KOPT-K1 (cell line): ENCODE results near the gene PCSK6.

Experiments
- H3K27ac ChIP-seq: fragments of 200-600 bp; sonication (generic); 2 replicates; pipeline ENCODE4 v1.5.1; 2016; ENCODE audit warnings: antibody characterized with exemption, mild to moderate bottlenecking, low read depth, low read length; ENCODE audit not compliant: poor library complexity, severe bottlenecking
- H3K36me3 ChIP-seq: fragments of 200-600 bp; sonication (generic); 2 replicates; pipeline ENCODE4 v1.5.1; 2017; ENCODE audit warnings: antibody characterized with exemption, mild to moderate bottlenecking, low read length, moderate library complexity; ENCODE audit not compliant: insufficient read depth
- H3K9me3 ChIP-seq: fragments of 200-600 bp; sonication (generic); 2 replicates; pipeline ENCODE4 v1.5.1; 2017; ENCODE audit warnings: antibody characterized with exemption, low read length, mild to moderate bottlenecking; ENCODE audit not compliant: insufficient read depth, poor library complexity, severe bottlenecking

PCSK6 gene

GRCh38 chr15:101394654-101395053 lies 94.9 kb downstream of the PCSK6 start:
- Histone ChIP-seq H3K27ac (no peak overlapping the region), H3K9me3 (no peaks in the 10 kb centered on the region), H3K36me3 (no peaks in the 10 kb centered on the region)

GRCh38 chr15:101394056-101394630 lies 95.4 kb downstream of the PCSK6 start:
- Histone ChIP-seq H3K9me3 (no peaks in the 10 kb centered on the region), H3K36me3 (no peaks in the 10 kb centered on the region), H3K27ac (no peak overlapping the region)

DNA sequence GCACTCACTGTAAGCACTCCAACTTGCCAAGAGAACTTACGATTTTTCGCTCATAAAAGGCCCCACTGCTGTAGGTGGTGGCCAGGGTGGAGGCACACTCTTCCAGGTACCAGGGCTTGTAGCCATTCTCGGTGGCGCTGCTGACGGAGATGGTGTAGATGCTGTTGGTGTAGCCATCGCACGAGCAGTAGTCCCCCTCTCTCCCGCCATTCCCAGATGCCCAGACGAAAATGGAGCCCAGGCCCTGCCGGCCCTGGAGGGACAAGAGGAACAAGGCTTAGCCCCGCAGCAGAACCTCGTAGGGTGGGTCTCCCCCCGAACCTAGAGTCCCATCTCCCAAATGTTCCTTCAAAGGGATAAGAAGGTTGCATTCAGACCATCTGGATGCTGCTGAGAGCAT lies 96.3 kb downstream of the PCSK6 start:
- Histone ChIP-seq H3K9me3 (no peaks in the 10 kb centered on the region), H3K27ac (no peak overlapping the region), H3K36me3 (no peaks in the 10 kb centered on the region)

GRCh38 chr15:101391981-101392640 lies 97.4 kb downstream of the PCSK6 start:
- no peaks in the 10 kb centered on the region for H3K9me3 ChIP-seq
- H3K36me3 ChIP-seq = no peaks in the 10 kb centered on the region
- H3K27ac ChIP-seq = no peak overlapping the region

- no peaks in the 10 kb centered on the region for H3K9me3 ChIP-seq
- no peaks in the 10 kb centered on the region for H3K36me3 ChIP-seq
- H3K27ac ChIP-seq = no peak overlapping the region
Measured at GRCh38 chr15:101391431-101391830, 98.1 kb downstream of the PCSK6 start.

- Histone ChIP-seq H3K36me3 (no peaks in the 10 kb centered on the region), H3K9me3 (no peaks in the 10 kb centered on the region), H3K27ac (no peak overlapping the region)
Measured at GRCh38 chr15:101390462-101390861, 99.0 kb downstream of the PCSK6 start.

DNA sequence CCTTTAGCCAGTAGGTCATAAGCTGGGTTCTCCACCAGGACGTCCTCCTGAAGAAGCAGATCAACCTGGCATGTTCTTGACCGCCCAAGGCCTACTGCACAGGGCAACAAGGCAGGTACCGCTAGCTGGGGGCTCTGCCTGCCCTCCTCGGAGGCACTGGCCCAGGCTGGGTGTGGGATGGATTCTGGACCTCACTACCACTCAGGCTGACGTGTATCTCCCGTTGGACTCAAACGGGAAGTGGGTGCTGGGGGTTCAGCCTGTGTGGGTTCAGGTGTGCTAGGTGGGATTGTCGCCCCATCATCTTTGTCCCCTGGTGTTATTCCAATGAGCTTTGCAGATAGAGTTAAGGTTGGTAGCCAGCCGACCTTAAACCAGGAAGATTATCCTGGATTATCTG lies 99.4 kb downstream of the PCSK6 start:
- no peaks in the 10 kb centered on the region for H3K36me3 ChIP-seq
- no peaks in the 10 kb centered on the region for H3K9me3 ChIP-seq
- H3K27ac ChIP-seq = no peak overlapping the region

DNA sequence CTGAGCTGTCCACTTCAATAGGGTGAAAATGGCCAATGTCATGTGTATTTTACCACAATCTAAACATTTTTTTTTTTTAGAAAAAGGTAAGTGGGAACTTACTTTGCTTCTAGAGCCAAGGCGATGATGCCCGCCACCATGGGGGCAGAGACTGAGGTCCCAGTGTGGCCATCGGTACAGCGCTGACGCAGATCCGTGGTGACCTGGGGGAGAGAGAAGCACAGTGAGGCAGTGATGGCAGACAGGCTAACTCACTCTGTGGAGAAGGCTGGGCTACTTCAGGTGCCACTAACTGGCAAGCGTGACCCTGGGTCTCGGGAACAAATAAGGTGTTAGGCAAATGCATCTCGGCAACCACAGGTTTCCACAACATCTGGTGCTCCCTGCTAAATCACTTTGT lies 100.1 kb downstream of the PCSK6 start:
- Histone ChIP-seq H3K36me3 (no peaks in the 10 kb centered on the region), H3K9me3 (no peaks in the 10 kb centered on the region), H3K27ac (no peak overlapping the region)

DNA sequence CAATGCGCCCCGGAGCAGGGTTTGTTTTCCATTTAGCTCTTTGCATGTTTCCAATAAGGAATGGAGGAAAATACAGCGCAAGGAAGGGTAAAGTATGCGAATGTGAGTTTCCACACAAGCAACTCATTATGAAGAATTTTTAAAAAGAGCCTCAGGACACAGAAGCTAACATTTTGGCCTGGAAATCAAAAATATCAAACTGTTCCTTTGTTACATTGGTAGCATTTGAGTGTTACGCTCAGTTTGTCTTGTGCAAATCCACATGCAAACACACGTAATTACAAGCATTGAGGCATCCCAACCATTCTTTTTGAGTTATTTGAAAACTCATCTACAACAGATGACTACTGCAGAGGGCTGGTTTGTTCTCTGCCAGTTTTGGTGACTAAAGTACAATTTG lies 101.5 kb downstream of the PCSK6 start:
- Histone ChIP-seq H3K36me3 (no peaks in the 10 kb centered on the region), H3K9me3 (no peaks in the 10 kb centered on the region), H3K27ac (no peak overlapping the region)

DNA sequence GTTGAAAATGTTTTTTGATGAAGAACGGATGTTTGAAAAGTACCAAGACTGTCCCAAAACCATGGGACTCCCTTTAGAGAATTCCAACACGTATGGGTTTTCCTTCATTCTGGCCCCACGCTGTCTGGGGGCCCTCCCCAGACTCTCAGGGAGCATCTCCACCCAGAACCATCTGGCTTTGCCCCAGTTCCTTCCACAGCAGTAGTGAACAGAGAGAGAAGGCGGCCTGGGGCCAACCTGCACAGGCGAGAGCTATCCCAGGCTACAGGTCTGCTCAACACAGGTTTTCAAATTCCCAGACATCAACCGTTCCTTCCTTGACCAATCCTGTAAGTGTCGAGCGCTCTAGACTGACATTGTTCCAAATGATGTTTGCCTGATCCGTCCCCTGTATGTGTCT lies 101.9 kb downstream of the PCSK6 start:
- H3K9me3 ChIP-seq = no peaks in the 10 kb centered on the region
- H3K36me3 ChIP-seq = no peaks in the 10 kb centered on the region
- H3K27ac ChIP-seq = no peak overlapping the region

DNA sequence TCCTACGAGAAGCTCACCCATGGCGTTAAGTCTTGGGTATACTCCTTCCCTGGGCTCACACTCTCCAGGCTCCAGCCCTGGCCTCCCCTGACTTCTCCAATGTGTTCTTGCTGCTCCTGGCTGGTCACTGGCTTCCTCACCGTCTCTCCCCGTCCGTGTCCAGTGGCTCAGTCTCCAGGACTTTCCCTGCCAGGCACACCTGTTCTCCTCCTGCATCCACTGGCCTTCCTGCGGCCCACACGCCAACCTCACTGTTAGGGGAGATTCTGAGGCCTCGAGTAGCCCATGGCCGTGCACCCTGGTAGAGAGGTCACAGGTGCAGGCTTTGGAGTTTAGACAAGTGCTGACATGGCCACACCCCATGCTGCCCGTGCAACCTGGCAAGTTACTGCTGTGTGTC lies 102.5 kb downstream of the PCSK6 start:
- Histone ChIP-seq H3K36me3 (no peaks in the 10 kb centered on the region), H3K9me3 (no peaks in the 10 kb centered on the region), H3K27ac (no peak overlapping the region)

GRCh38 chr15:101386006-101386405 lies 103.5 kb downstream of the PCSK6 start:
- H3K36me3 ChIP-seq = no peaks in the 10 kb centered on the region
- H3K27ac ChIP-seq = no peak overlapping the region
- no peaks in the 10 kb centered on the region for H3K9me3 ChIP-seq

DNA sequence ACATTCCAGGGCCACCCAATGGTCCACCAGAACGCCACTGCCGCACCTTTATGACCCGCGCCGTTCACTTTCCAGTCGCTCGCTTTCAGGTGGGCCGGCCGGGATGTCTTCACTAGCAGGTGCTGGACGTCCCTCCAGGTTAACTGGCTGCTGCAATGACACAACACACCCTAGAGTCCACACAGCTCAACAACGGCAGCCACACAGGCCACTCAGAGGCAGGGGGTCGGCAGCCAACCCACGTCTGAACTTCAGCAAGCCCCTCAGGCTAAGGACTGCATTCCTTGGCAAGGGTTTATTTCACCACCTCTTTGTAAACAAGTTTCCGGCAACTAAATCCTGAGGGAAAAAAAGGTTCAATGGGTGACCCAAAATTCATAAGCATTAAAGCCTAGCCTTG lies 105.2 kb downstream of the PCSK6 start:
- no peak overlapping the region for H3K27ac ChIP-seq
- no peaks in the 10 kb centered on the region for H3K9me3 ChIP-seq
- H3K36me3 ChIP-seq = no peaks in the 10 kb centered on the region

DNA sequence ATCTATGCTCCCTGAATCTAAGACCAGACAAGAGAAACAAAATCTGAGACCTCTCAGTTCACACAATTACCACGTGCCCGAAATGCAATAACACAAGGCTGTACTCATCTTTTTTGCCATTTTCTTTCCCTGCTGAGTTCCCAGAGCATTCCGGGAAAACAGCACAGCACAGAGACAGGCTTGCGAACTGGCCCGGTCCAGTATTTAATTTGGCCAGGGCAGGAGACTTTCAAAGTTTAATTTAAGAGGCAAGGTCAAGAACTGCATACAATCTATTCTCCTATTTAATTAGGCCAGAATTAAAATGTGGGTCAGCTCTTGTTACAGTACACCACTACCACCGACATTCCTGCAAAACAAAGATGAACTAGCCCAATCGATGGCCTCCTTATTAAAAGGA lies 107.0 kb downstream of the PCSK6 start:
- Histone ChIP-seq H3K36me3 (no peaks in the 10 kb centered on the region), H3K9me3 (no peaks in the 10 kb centered on the region), H3K27ac (no peak overlapping the region)

DNA sequence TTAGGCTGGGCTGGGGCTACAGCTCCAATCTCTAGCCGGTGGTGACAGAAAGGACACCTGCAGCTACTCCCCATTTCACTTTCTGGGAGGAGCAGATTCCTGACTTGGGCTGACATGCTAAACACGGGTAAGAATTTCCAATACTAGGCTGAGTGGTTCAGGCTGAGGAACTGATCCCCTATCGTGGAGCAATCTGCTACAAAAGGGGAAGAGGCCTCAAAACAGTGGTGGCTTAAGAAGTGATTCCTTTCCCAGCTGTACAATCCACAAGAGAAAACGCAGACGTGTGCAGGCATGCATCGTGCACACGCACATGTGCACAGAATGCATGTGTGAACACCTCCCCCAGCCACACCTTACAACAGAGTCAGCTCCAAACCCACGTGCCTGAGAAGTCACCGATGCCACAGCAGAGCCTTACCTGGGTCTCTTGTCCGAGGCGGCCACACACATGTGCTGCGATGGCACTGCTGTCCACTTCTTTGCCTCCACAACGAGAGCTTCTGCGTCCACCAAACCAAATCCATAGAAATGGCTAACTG lies 107.8 kb downstream of the PCSK6 start:
- Histone ChIP-seq H3K27ac (no peak overlapping the region), H3K9me3 (no peaks in the 10 kb centered on the region), H3K36me3 (no peaks in the 10 kb centered on the region)

DNA sequence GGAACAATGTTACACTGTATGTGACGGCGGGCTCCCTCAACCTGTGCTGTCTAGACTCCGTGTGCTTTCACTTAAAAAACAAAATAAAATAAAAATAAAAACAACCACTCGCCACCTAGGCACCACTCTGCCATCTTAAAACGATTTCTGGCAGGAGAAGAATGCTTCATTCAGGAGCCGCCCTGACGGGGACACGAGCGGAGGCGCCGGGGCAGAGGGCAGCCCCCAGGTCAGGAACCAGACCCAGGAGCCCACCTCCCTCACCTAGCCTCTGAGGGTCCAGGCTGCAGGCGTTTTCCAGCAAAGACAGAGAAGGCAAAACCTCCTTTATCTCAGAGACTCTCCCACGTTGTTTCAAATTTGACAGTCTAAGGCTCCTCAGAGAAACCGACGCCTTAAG lies 109.4 kb downstream of the PCSK6 start:
- H3K36me3 ChIP-seq = no peaks in the 10 kb centered on the region
- no peaks in the 10 kb centered on the region for H3K9me3 ChIP-seq
- H3K27ac ChIP-seq = no peak overlapping the region
